Esophagus (tissue), 2 donors: ENCODE results near the gene SAMD11. TPM values are rescaled to one million over a fixed set of nuclear protein-coding genes. Genes with fewer than 3 reads are reported as not detected.

Source experiments
- H3K27ac ChIP-seq, 2 donors: one replicate each; pipeline ENCODE4 v1.5.1; 2013; ENCODE audit warnings: low read depth in 2 of 2, mild to moderate bottlenecking in 2 of 2, inconsistent platforms in 1 of 2, low read length in 1 of 2, moderate library complexity in 1 of 2
- H3K27me3 ChIP-seq, 2 donors: one replicate each; pipeline ENCODE4 v1.6.1; 2013; ENCODE audit warnings: low read length in 2 of 2, control low read depth in 1 of 2, mild to moderate bottlenecking in 1 of 2; ENCODE audit not compliant: insufficient read depth in 2 of 2, control insufficient read depth in 1 of 2
- H3K36me3 ChIP-seq, 2 donors: one replicate each; pipeline ENCODE4 v1.6.1; 2013; ENCODE audit warnings: low read length in 1 of 2; ENCODE audit not compliant: control insufficient read depth in 2 of 2, insufficient read depth in 2 of 2
- H3K4me1 ChIP-seq, 2 donors: one replicate each; pipeline ENCODE4 v1.6.1; 2013; ENCODE audit warnings: low read length in 1 of 2; ENCODE audit not compliant: control insufficient read depth in 2 of 2, insufficient read depth in 2 of 2
- H3K4me3 ChIP-seq, 2 donors: one replicate each; pipeline ENCODE4 v1.5.1; 2013; ENCODE audit warnings: low read length in 2 of 2, mild to moderate bottlenecking in 2 of 2, low read depth in 1 of 2, moderate library complexity in 1 of 2
- H3K9me3 ChIP-seq, 2 donors: one replicate each; pipeline ENCODE4 v1.6.1; 2013; ENCODE audit warnings: mild to moderate bottlenecking in 2 of 2, low read depth in 1 of 2, low read length in 1 of 2, moderate library complexity in 1 of 2; ENCODE audit not compliant: control insufficient read depth in 2 of 2, insufficient read depth in 1 of 2
- WGBS, 2 donors: extraction: QIAGEN DNeasy Blood & Tissue Kit; methylation state at CpG; one replicate each; pipeline ENCODE4 v1.1.7; 2013; 5-methylcytosine and 5-hydroxymethylcytosine counted together
- polyA plus RNA-seq, 2 donors: library from polyadenylated mRNA; stranded (reverse); fragments of 200-250 nt; gene quantifications; one replicate each; pipeline ENCODE4 v1.2.3, GENCODE V29; 2013
- donor health status: healthy with polysubstance abuse.
- donor health status: Bipolar disorder and iron deficiency.

SAMD11 gene
- polyA plus RNA-seq, 2 donors = 0.68 to 1.5 TPM

DNA sequence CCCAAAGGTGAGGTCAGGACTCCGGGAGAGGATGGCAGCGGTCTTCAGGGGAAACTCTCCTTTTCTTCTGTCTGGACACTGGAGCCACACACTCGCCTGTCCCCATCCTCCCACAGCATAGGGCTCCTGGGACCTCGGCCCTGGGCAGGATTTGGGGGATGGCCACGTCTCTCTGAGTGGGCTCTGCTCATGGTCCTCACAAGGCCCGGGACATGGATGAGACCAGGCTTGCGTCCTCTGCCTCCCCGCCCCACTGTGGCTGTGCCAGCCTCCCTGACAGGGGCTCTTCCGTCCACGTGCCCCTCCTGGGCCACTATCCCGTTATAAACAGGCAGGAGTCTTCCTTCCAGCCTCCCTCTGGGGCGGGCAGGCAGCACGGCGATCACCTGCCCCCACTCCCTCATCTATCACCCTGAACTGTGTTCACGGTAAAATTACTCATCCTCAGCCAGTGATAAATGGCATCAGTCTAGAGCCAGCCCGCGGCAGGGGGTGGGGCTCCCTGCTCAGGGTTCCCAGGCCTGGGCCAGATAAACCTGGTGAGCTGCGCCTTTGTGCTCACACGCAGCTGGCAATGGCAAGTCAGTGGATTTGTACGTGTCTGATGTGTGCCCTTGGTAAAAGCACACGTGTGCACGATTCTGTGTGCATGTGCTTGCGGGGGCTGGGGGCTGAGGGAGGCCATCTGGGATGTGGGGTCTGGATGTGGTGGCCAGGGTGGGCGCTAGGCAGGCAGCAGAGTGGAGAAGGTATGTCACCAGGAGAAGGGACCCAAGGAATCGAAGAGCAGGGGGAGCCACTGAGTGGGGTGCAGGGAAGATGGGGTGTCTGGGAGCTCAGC, 12.6 kb upstream of the SAMD11 start:
- no peaks in the 10 kb centered on the region for H3K9me3 ChIP-seq
- no peaks in the 10 kb centered on the region for H3K36me3 ChIP-seq
- H3K27ac ChIP-seq = peak overlapping the region in 1 of 2 donors; percentile 19
- no peak overlapping the region for H3K4me3 ChIP-seq
- H3K27me3 ChIP-seq = no peaks in the 10 kb centered on the region
- peaks cover 4 to 10% of the 10 kb centered on the region in 2 donors for H3K4me1 ChIP-seq
- WGBS, 2 donors = 36 to 39% methylated on average over 23 to 25 of the region's 25 CpGs

DNA sequence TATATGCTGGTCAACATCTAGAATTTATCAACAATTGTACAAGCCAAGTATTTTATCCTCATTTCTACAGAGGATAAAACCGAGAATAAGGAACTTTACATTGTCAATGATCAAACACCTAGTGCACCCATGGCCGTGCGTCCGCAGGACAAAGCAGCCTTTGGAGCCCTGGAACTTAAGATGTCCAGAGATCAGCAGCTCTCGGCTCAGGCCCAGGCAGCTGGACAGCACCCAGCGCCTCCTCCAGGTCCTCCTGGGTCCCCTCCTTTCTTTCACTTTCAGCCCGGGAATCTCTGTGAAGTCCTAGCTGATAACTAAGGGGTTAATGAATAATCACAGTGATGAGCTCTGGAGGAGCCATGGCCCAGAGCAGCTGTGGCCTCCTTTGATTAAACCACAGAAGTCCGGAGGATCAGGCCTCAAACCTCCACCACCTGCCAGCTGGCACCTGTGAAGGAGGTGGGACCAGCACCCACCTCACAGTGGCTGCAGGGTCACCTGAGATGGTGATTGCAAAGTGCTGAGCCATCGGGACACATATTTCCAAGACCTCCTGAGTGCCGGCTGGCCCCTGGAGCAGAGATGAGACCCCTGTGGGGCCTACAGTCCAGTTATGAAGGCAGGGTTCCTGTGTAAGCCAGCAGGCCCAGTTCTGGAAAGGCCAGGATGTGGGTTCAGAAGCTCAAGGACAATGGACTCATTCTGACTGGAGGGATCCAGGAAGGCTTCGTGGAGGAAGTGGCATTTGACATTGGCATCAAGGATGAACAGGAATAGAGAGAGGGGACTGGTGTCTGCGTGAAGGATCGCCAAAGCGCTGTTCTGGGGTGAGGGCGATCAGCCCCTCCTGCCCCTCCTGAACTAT, 11.6 kb upstream of the SAMD11 start:
- H3K36me3 ChIP-seq = no peaks in the 10 kb centered on the region
- H3K4me1 ChIP-seq = peaks cover 2 to 10% of the 10 kb centered on the region in 2 donors
- no peak overlapping the region for H3K4me3 ChIP-seq
- no peak overlapping the region for H3K27ac ChIP-seq
- 66 to 67% methylated on average over 15 of the region's 15 CpGs for WGBS, 2 donors
- peaks cover 0 to 6% of the 10 kb centered on the region in 2 donors for H3K27me3 ChIP-seq
- no peaks in the 10 kb centered on the region for H3K9me3 ChIP-seq

DNA sequence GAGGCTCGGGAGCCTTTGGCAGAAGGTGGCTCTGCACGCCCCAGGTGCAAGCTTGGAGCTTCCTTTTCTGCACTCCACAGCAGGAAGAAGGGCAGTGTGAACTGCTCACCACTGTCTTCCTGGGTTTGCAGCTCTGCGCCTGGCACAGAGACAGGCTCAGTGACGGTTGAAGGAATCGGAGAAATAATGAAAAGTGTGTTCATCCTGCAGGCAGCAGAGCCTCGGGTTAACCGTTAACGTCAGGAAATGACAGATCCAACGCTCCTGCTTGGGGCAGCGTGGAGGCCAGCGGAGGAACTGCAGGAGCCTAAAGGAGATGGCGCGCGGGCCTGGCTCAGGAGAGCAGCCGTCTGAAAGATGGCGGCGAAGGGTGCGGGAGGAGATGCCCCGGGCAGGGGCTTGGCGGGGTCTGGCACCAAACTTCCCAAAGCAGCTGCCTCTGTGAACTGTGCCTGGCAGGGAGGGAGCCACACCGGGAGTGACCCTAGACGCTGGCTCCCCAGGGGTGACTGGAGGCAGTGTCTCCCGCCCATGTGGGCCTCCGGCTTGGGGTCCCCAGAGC, 10.9 kb upstream of the SAMD11 start:
- no peaks in the 10 kb centered on the region for H3K36me3 ChIP-seq
- H3K27ac ChIP-seq = no peak overlapping the region
- peaks cover 0 to 11% of the 10 kb centered on the region in 2 donors for H3K27me3 ChIP-seq
- no peaks in the 10 kb centered on the region for H3K9me3 ChIP-seq
- H3K4me3 ChIP-seq = no peak overlapping the region
- H3K4me1 ChIP-seq = peaks cover 2 to 10% of the 10 kb centered on the region in 2 donors
- 42 to 50% methylated on average over 24 of the region's 24 CpGs for WGBS, 2 donors

DNA sequence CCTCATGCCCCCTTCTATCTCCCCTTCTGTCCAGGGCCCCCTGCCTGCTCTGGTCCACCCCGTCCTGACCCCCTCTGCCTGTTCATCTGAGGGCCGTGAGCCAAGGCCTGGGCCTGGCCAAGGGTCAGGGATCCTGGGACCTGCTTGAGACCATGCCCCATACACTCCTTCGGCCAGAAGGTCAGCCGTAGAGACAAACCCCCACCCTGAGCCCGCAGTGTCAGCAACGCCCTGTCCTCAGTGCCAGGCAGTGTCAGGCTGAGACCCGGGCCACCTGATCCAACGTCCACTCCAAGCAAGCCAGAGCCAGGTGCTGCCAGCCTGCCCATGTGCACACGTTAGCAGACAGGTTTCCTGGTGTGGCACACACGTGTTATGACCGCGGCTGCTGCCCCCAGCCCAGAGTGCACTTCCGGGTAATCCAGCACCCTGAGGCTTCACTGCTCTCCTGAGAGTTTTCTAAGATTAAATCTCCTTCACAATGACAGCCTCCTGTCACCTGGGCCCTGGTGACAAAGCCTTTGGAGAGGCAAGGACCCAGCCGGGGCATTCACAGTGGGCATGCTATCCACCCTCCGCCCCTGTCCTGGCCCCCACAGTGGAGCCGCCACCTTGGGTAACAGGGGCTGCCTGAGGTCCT, 10.1 kb upstream of the SAMD11 start:
- 70 to 74% methylated on average over 16 of the region's 16 CpGs for WGBS, 2 donors
- Histone ChIP-seq H3K27me3 (peaks cover 0 to 11% of the 10 kb centered on the region in 2 donors), H3K9me3 (no peaks in the 10 kb centered on the region), H3K4me3 (no peak overlapping the region), H3K36me3 (no peaks in the 10 kb centered on the region), H3K27ac (no peak overlapping the region), H3K4me1 (peaks cover 2 to 10% of the 10 kb centered on the region in 2 donors)

DNA sequence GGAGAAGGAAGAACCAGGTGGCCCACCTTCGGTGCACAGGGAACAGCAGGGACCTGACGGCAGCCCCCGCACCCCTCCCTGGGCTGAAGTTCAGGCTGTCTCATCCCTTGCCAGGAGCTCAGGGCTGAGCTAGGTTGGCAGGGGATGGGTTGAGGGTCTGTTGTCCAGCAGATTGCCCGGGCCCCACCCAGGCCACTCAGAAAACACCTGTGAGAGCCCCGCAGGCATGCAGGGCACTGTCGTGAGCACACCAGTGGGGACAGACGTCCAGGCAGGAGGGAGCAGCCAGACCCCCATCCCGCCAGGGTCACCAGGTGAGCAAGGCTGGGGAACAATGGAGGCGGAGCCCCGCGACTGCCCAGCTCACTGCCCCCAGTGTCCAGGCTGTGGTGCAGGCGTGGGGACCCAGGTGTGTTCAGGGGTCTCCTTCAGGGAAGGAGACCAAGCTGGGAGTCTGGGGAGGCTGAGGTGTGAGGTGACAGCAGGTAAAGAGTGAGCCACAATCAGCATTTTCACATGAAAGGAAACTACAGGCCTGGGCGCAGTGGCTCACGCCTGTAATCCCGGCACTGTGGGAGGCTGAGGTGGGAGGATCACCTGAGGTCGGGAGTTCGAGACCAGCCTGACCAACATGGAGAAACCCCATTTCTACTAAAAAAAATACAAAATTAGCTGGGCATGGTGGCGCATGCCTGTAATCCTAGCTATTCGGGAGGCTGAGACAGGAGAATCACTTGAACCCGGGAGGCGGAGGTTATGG, 9.4 kb upstream of the SAMD11 start:
- Histone ChIP-seq H3K9me3 (no peaks in the 10 kb centered on the region), H3K27me3 (peaks cover 0 to 15% of the 10 kb centered on the region in 2 donors), H3K4me3 (no peak overlapping the region), H3K27ac (no peak overlapping the region), H3K36me3 (no peaks in the 10 kb centered on the region), H3K4me1 (peaks cover 2 to 11% of the 10 kb centered on the region in 2 donors)
- WGBS, 2 donors = 71 to 72% methylated on average over 21 of the region's 21 CpGs

DNA sequence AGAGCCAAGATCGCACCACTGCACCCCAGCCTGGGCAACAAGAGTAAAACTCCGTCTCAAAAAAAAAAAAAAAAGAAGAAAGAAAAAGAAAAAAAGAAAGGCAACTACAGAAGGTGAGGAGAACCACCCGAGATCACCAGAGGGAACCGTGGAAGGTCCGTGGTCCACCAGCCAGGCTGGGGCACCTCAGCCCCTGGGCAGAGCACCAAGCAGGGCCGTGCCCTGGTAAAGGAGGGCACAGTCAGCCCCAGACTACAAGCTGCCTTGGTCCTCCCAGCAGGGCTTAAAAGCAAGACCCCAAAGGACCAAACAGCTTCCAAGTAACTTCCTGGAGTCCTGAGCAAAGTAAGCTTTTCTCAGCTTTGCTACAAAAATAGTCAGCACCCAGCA, 8.8 kb upstream of the SAMD11 start:
- Histone ChIP-seq H3K9me3 (no peaks in the 10 kb centered on the region), H3K27me3 (peaks cover 0 to 20% of the 10 kb centered on the region in 2 donors), H3K4me3 (no peak overlapping the region), H3K27ac (no peak overlapping the region), H3K36me3 (no peaks in the 10 kb centered on the region), H3K4me1 (peaks cover 2 to 14% of the 10 kb centered on the region in 2 donors)
- WGBS, 2 donors = 70 to 78% methylated on average over 6 of the region's 6 CpGs

DNA sequence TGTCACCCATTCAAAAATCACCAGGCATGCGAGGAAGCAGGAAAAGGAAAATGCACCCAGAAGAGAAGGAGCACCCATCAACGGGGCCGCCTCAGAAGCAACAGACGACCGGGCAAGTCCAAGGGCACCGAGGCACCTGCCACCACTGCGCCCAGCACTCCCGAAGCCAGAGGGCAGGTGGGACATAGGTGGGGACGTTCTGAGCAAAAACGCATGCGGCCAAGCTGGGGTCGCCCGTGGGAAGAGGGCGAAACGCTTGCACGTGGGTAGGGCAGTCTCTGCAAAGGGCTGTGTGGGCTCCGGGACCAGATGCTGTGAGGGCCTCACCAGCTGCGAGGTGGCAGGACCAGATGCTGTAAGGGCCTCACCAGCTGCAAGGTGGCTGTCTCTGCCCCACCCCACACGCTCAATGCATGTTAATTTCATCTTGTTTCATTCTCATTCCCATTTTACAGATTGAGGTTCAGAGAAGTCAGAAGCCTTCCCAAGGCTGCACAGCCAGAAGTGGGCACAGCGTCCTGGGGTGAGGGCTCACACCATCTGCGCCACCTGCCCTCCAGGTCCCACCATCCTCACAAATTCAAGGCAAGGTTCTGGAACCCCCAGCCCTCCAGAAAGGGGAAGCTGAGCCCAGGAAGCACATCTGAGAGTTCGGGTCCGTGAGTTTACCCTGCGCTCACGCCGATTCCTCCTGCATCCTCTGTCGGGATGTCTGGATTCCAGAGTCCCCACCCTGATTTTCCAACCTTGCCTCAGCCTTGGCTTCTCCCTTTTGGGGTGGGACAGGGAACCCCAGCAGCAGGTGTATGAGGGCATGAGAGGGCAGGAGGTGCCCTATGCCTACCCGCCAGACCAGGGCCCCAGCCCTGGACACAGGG, 8.2 kb upstream of the SAMD11 start:
- 74 to 76% methylated on average over 28 of the region's 28 CpGs for WGBS, 2 donors
- Histone ChIP-seq H3K27ac (no peak overlapping the region), H3K4me1 (peaks cover 6 to 18% of the 10 kb centered on the region in 2 donors), H3K9me3 (no peaks in the 10 kb centered on the region), H3K36me3 (no peaks in the 10 kb centered on the region), H3K27me3 (peaks cover 0 to 24% of the 10 kb centered on the region in 2 donors), H3K4me3 (no peak overlapping the region)
